Endodermal cell (in vitro differentiated cells): Measurements from ENCODE around the gene ZNF280D. TPM values are rescaled to one million over a fixed set of nuclear protein-coding genes. Genes with fewer than 3 reads are reported as not detected.

ENCODE experiments used
- DNase-seq: peaks from one replicate; pipeline ENCODE4 v3.0.0-alpha.2; 2017
- H3K27ac ChIP-seq: 2 replicates; pipeline ENCODE4 v1.5.1; 2013; ENCODE audit warnings: mild to moderate bottlenecking, low read depth, low read length, moderate library complexity
- H3K27me3 ChIP-seq: 2 replicates; pipeline ENCODE4 v1.6.1; 2013; ENCODE audit warnings: mild to moderate bottlenecking, low read length, moderate library complexity; ENCODE audit not compliant: insufficient read depth, control insufficient read depth, poor library complexity, severe bottlenecking
- H3K36me3 ChIP-seq: 2 replicates; pipeline ENCODE4 v1.7.0; 2013; ENCODE audit warnings: mild to moderate bottlenecking, low read length, moderate library complexity; ENCODE audit not compliant: control insufficient read depth, insufficient read depth
- H3K4me1 ChIP-seq: one replicate; pipeline ENCODE4 v1.7.0; 2013; ENCODE audit warnings: low read length; ENCODE audit not compliant: control insufficient read depth, insufficient read depth
- H3K4me3 ChIP-seq: 2 replicates; pipeline ENCODE4 v1.5.1; 2013; ENCODE audit warnings: mild to moderate bottlenecking, low read length, moderate library complexity
- H3K9ac ChIP-seq: 2 replicates; pipeline ENCODE4 v1.6.1; 2013; ENCODE audit warnings: mild to moderate bottlenecking, low read length, moderate library complexity; ENCODE audit not compliant: poor library complexity, severe bottlenecking; ENCODE audit errors: extremely low read depth
- H3K9me3 ChIP-seq: 2 replicates; pipeline ENCODE4 v1.6.1; 2013; ENCODE audit warnings: mild to moderate bottlenecking, low read length, moderate library complexity; ENCODE audit not compliant: control insufficient read depth
- H3K27ac Mint-ChIP-seq: 2 replicates; pipeline ENCODE4 v1.8.0; 2020; ENCODE audit warnings: mixed read lengths
- H3K27me3 Mint-ChIP-seq: 2 replicates; pipeline ENCODE4 v1.8.0; 2021; ENCODE audit warnings: mild to moderate bottlenecking, mixed read lengths; ENCODE audit not compliant: insufficient read depth
- H3K36me3 Mint-ChIP-seq: 2 replicates; pipeline ENCODE4 v1.8.0; 2020; ENCODE audit warnings: low read depth, mixed read lengths
- H3K4me1 Mint-ChIP-seq: 2 replicates; pipeline ENCODE4 v1.8.0; 2020; ENCODE audit warnings: mixed read lengths
- H3K4me3 Mint-ChIP-seq: 2 replicates; pipeline ENCODE4 v1.8.0; 2020; ENCODE audit warnings: mild to moderate bottlenecking, moderate library complexity, mixed read lengths
- H3K9me3 Mint-ChIP-seq: 2 replicates; pipeline ENCODE4 v1.8.0; 2020; ENCODE audit warnings: mild to moderate bottlenecking, mixed read lengths
- WGBS, 2 experiments: methylation state at CpG; one replicate each; pipeline versions ENCODE4 v1.1.5 to v1.1.7; 2013; ENCODE audit warnings: missing lambda C conversion rate in 2 of 2, mixed read lengths in 1 of 2; ENCODE audit not compliant: insufficient coverage in 1 of 2, insufficient read length in 1 of 2; 5-methylcytosine and 5-hydroxymethylcytosine counted together
- total RNA-seq, 2 donors: library from RNA; stranded (reverse); fragmentation: NEBNext Ultra II Directional in 1 of 2; extraction: Animal tissue kit (Norgen Biotek cat#: 25700) in 1 of 2; gene quantifications; 2 replicates in 1 of 2; 3 replicates in 1 of 2; pipeline ENCODE4 v1.2.1, GENCODE V29; 2021
- TF ChIP-seq, protein P1 (sequence below): fragments of 200-600 bp; sonication (generic); conservative IDR thresholded peaks from 2 replicates; pipeline ENCODE4 v1.5.0; 2021; ENCODE audit warnings: antibody characterized with exemption, mild to moderate bottlenecking

Gene ZNF280D
- total RNA-seq, 2 donors from 2014 or later, result 22.0 to 35.1 TPM

DNA sequence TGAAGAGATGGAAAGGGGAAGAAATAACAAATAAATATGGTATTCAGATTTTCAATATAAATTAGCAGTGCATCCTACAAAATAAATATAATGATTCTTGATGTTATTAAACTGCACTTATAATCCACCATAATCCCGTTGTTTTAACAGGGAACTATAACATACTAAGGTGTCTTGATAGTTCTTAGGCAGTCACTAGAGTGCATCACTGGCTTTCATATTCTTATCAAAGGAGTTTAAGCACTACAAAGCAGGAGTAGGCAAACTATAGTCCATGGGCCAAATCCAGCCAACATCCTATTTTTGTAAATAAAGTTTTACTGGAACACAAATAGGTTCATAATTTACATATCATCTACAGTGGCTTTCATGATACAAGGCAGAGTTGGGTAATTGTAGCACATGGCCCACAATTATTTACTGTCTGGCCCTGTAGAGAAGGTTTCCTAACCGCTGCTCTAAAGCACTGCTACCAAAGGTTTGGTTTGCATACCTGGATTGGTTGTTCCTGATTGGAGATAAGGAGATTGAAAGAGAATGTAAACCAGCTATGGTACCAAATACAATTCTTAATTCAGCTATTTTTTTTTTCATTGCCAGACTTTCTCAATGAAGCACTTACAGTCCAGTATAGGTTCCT, 104.3 kb downstream of the ZNF280D start:
- TF ChIP-seq, protein P1, sequence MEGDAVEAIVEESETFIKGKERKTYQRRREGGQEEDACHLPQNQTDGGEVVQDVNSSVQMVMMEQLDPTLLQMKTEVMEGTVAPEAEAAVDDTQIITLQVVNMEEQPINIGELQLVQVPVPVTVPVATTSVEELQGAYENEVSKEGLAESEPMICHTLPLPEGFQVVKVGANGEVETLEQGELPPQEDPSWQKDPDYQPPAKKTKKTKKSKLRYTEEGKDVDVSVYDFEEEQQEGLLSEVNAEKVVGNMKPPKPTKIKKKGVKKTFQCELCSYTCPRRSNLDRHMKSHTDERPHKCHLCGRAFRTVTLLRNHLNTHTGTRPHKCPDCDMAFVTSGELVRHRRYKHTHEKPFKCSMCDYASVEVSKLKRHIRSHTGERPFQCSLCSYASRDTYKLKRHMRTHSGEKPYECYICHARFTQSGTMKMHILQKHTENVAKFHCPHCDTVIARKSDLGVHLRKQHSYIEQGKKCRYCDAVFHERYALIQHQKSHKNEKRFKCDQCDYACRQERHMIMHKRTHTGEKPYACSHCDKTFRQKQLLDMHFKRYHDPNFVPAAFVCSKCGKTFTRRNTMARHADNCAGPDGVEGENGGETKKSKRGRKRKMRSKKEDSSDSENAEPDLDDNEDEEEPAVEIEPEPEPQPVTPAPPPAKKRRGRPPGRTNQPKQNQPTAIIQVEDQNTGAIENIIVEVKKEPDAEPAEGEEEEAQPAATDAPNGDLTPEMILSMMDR, result no peak
- H3K27ac Mint-ChIP-seq, result no peak overlapping the region
- Histone ChIP-seq H3K36me3 (no peaks in the 10 kb centered on the region), H3K9ac (no peak overlapping the region), H3K27ac (no peak overlapping the region), H3K4me3 (no peak overlapping the region), H3K27me3 (no peaks in the 10 kb centered on the region), H3K4me1 (no peaks in the 10 kb centered on the region), H3K9me3 (no peaks in the 10 kb centered on the region)
- no peak overlapping the region for H3K4me3 Mint-ChIP-seq
- 88 to 100% methylated on average over 1 to 2 of the region's 2 CpGs for WGBS, 2 experiments
- no peaks in the 10 kb centered on the region for H3K9me3 Mint-ChIP-seq
- H3K36me3 Mint-ChIP-seq, result no peaks in the 10 kb centered on the region
- no peak for DNase-seq
- H3K4me1 Mint-ChIP-seq, result no peaks in the 10 kb centered on the region
- H3K27me3 Mint-ChIP-seq, result no peaks in the 10 kb centered on the region

DNA sequence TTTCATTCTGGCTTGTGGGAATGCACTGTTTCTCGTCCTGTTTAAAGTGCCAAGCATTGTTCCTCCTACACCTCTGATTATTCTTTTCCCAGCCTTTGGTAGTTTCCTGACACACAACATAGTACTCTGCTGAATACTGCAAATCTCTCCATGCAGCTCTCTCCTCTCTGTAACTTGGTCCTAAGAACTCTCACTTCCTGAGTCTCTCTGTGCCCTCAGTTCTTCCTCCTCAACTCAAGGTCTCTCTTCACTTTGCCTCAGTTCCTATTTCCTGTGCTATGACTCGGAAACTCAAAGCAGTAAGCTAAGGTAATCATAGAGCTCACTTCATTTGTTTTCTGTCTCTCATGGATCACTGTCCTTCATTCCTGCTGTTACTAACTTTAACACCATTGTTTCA, 113.4 kb downstream of the ZNF280D start:
- 68 to 75% methylated on average over 2 of the region's 2 CpGs for WGBS, 2 experiments
- no peaks in the 10 kb centered on the region for H3K9me3 ChIP-seq

GRCh38 chr15:56617628-56618027, 115.7 kb downstream of the ZNF280D start:
- Histone ChIP-seq H3K4me3 (no peak overlapping the region), H3K9me3 (no peaks in the 10 kb centered on the region), H3K27ac (no peak overlapping the region), H3K27me3 (no peaks in the 10 kb centered on the region), H3K9ac (no peak overlapping the region), H3K4me1 (no peaks in the 10 kb centered on the region), H3K36me3 (no peaks in the 10 kb centered on the region)
- TF ChIP-seq, protein P1, result no peak
- no peak for DNase-seq
- H3K27ac Mint-ChIP-seq, result no peak overlapping the region
- no CpG with 5 or more reads among the region's 2 CpGs for WGBS, 2 experiments
- H3K27me3 Mint-ChIP-seq, result peaks cover 4% of the 10 kb centered on the region
- no peak overlapping the region for H3K4me3 Mint-ChIP-seq
- H3K36me3 Mint-ChIP-seq, result no peaks in the 10 kb centered on the region
- no peaks in the 10 kb centered on the region for H3K9me3 Mint-ChIP-seq
- H3K4me1 Mint-ChIP-seq, result peaks cover 14% of the 10 kb centered on the region

More for the DNA sequence above, 113.4 kb downstream of the ZNF280D start:
- Mint-ChIP-seq H3K27me3 (no peaks in the 10 kb centered on the region), H3K4me1 (peaks cover 14% of the 10 kb centered on the region), H3K36me3 (no peaks in the 10 kb centered on the region), H3K4me3 (no peak overlapping the region), H3K9me3 (no peaks in the 10 kb centered on the region), H3K27ac (no peak overlapping the region)
- Histone ChIP-seq H3K9ac (no peak overlapping the region), H3K36me3 (no peaks in the 10 kb centered on the region), H3K4me1 (no peaks in the 10 kb centered on the region), H3K27ac (no peak overlapping the region), H3K27me3 (no peaks in the 10 kb centered on the region), H3K4me3 (no peak overlapping the region)
- TF ChIP-seq, protein P1, result no peak
- no peak for DNase-seq
